NCI-H82 treated with DMSO at 0.1 percent for 48 hours (cell line): ENCODE results near the gene GJC1.

ENCODE experiments used
- DNase-seq: peaks from one replicate; lab custom pipeline; 2025; ENCODE audit not compliant: unreplicated experiment; lab: John Stamatoyannopoulos, UW

Gene GJC1

DNA sequence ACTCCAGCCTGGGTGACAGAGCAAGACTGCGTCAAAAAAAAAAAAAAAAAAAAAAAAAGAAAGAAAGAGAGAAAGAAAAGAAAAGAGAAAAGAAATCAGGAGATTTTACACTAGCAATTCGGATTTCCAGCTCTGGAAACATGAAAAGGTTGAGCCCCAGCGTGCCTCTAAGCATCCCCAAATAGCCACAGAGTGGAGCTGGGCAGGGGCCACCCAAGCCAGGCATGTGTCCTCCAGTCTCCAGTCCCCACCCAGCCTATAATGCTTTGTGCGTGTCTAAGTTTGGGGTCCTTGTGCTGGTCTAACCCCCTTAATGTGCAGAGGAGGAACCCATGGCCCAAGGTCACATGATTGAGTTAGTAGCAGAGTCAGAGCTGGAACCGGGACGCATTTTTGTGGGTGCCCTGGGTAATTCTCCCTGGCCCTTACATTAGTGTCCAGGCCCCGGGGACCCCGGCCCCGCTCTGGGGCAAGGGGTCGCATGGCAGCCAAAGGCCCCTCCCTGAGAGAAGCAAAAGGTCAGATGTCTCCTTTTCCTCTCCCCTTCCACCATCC is 51.4 kb downstream of the GJC1 start:
- DNase-seq, result no peak

DNA sequence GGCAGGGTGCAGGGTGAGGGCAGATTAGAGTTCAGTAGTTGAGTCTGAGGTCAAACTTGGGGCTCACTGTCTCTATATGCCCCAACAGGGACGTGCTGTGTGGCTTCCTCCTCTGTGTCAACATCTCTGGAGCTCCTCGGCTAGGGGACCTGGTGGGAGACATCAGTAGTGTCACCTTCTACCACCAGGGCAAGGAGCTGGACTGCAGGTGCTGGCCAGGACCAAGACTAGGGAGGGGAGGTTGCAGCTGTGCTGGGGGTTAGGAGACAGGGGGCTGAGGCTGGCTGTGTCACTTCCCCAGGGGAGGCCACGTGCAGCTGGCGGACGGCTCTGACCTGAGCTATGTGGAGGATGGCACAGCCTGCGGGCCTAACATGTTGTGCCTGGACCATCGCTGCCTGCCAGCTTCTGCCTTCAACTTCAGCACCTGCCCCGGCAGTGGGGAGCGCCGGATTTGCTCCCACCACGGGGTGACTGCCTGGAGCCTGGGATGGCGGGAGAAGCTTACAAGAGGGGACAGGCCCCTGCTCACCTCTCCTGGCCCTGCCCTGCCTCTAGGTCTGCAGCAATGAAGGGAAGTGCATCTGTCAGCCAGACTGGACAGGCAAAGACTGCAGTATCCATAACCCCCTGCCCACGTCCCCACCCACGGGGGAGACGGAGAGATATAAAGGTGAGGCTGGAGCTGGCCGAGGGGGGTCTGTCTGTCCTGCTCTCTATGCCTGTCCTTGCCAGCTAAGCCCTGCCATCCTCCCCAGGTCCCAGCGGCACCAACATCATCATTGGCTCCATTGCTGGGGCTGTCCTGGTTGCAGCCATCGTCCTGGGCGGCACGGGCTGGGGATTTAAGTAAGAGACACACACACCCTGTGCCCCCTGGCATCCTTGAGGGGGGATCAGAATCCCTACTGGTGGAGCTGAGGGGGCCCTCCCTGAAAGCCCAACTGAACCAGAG is 52.4 kb downstream of the GJC1 start:
- no peak for DNase-seq

- DNase-seq, result no peak
Measured at GRCh38 chr17:44776628-44777393, 53.3 kb downstream of the GJC1 start.

DNA sequence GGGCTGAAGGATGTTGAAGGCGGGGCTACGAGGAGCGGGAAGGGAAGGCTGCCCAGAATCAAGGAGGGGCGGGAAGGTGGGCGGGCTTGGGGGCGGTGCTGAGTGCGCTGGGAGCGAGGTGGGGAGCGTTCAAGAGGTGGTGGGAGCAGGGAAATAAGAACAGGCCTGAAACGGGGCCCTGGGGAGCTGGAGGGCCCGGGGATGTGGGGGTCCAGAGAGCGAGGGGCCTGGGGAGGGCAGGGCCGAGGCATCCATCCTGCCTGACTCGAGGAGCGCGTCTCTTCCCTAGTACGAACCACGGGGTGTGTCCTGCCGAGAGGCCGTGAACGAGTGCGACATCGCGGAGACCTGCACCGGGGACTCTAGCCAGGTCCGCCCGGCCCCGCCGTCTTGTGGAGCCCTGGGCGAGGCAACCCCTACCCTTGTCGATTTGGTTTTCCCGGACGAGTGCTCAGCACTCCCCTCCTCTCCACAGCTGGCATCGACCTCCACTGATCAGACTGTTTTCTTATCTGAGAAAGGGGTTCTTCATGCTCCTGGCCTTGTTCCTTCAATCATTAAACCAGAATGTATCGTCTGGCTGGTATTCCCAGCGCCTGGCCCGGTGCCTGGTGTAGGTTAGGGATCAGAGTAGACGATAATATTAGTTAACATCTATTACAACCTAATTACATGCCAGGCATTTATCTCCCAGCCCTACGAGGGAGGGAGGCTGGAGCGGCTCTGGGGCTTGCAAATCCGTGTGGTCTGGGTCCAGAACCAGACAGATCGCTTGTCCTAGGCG is 54.1 kb downstream of the GJC1 start:
- no peak for DNase-seq

GRCh38 chr17:44775136-44775837 is 54.8 kb downstream of the GJC1 start:
- DNase-seq, result peak; percentile 98

DNA sequence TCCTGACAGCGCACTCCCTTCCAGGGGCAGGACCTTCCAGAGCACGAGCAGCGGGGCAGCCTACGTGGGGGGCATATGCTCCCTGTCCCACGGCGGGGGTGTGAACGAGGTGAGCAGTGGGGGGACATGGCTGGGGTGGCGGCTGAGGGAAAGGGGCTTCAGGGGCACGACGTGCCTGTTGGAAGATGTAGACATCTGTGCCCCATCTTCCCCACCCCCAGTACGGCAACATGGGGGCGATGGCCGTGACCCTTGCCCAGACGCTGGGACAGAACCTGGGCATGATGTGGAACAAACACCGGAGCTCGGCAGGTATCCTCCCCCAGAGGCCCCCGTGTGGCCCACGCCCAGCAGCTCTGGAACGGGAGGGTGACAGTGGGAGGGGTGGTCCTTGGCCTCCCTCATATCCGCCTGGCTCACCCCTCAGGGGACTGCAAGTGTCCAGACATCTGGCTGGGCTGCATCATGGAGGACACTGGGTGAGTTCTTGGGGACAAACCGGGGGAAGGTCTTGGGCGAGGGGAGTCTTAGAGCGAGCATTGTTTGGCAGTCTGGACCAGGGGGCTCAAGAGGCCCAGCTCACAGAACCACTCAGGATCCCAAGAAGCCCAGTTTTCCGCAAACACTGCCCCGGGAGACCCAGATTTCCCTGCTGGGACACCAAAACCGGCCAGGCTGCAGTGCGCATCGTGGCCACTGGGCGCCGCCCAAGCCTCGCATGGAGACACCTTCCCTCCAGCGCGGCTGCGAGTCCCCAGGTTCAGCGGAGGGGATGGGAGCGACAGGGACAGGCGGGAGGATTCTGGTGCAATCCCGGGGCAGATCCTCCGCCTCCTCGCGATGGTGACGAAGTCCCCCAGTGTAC is 55.6 kb downstream of the GJC1 start:
- peak; percentile 40 for DNase-seq

GRCh38 chr17:44773140-44773539 is 56.9 kb downstream of the GJC1 start:
- no peak for DNase-seq

DNA sequence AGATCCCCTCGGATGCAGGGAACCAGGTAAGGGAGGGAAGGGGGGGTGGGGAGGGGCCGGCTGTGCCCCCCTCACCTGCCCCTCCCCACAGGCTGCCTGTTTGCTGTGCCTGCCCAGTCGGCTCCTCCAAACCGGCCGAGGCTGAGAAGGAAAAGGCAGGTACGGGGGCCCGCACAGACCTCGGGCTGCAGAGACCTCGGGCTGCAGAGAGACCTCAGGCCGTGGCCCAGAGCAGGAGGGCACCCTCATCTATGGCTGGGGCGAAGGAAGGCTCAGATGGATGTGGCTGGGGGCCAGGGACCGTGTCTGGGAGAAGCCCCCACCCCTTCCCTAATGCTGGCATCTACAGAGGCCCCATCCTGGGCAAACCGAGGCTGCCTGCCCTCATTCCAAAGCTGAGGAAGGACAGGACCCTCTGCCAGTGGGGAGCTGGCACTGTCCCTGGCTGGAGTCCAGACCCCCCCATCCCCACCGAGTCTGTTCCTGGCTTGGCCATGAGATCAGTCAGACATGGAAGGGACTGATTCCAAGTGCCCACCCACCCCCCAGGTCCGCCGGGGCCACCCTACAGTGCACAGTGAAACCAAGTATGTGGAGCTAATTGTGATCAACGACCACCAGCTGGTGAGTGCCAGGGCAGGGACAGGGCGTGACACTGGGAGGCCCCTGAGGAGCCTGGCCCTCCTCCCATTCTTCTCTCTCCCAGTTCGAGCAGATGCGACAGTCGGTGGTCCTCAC is 57.6 kb downstream of the GJC1 start:
- DNase-seq, result no peak

DNA sequence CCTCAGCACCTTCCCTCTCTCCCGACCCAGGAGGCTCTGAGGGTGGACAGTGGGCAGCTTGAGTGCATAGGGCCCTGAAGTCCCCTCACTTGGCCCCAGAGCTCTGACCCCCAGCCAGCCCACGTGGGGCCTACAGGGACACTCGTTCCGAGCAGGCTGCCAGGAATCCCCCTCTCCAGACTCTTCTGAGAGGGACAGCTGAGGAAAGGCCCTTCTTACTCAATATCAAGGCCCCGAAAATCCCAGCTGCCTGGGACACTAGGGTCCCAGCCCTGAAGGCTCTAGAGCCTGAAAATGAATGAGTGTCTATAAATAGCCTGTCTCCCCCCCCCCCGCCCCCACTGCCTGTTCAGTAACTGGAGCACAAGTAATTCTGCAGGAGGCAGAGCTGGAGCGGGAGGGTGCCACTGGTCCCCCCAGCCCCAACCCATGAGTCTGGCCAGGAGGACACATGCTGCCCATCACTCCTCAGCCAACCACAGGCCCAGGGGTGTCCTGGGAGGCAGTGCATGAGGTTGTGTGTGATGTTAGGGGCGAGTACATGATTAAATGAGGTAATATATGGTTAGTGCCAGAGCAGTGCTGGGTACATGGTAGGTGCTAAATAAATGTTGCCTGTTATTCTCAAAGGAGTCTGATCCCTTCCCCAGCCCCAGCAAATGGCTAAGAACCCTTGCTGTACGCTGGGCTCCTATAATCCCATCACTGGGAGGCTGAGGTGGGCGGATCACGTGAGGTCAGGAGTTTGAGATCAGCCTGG is 59.7 kb downstream of the GJC1 start:
- DNase-seq, result peak; percentile 8

DNA sequence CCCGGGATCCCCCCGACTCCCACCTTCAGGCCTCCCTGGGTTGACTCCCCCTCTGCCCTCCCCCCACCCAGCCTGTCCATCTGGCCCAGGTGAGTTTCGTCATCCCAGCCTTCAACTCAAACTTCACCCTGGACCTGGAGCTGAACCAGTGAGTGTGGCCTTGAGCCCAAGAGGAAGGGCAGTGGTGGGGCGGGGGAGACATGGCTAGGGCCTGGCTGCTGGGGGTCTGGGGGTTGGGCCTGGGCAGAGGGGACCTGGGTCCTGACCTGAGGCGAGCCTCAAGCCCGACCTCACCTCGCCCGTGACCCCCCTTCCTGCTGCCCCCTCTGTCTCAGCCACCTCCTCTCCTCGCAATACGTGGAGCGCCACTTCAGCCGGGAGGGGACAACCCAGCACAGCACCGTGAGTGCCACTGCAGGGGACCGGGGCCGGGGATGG is 60.4 kb downstream of the GJC1 start:
- no peak for DNase-seq

DNA sequence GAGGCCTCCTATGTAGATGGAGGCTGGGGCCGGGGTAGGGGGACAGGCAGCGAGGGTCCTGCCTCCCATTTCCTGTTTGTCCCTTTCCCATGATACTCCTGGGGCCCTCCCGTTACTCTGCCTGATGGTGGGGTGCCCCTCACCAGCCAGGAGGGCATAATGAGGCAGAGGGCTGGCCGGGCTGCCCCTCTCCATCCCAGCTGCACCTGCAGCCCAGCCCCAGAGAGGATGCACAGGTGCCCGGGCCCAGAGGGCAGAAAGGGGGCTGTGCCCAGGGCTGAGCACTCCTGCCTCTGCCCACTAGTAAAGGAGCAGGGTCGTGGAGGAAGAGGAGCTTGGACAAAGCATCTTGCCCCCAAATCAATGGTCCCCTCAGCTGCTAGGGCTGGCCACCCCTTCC is 60.9 kb downstream of the GJC1 start:
- DNase-seq, result no peak

DNA sequence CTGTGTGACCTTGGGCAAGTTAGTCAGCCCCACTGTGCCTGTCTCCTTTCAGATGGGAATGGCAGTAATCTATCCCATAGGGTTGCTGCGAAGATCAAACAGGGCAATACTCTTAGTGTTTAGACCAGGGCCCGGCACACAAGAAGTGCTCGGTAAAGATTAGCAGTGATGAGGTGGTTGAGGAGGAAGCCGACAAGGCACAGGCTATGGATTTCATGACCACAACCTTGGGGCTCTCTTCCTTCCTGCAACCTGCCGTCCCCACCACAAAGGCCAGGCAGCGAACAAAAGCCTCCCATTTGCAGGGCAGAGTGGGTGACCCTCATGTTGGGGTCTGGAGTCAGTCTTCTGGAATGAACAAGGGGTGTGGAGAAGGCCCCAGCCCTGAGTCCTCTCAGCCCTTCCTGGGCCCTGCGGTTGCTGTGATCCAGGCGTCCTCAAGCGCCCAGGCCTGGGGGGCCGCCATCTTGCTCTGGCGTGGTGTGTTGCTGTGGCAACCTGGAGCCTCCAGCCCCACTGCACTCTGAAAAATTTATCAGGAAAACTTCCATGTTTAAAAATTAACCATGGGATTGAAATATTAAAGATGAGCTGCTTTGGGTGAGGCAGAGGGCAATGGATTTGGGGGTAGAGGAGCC is 61.5 kb downstream of the GJC1 start:
- no peak for DNase-seq

- DNase-seq, result no peak
Measured at GRCh38 chr17:44767493-44767892, 62.6 kb downstream of the GJC1 start.

DNA sequence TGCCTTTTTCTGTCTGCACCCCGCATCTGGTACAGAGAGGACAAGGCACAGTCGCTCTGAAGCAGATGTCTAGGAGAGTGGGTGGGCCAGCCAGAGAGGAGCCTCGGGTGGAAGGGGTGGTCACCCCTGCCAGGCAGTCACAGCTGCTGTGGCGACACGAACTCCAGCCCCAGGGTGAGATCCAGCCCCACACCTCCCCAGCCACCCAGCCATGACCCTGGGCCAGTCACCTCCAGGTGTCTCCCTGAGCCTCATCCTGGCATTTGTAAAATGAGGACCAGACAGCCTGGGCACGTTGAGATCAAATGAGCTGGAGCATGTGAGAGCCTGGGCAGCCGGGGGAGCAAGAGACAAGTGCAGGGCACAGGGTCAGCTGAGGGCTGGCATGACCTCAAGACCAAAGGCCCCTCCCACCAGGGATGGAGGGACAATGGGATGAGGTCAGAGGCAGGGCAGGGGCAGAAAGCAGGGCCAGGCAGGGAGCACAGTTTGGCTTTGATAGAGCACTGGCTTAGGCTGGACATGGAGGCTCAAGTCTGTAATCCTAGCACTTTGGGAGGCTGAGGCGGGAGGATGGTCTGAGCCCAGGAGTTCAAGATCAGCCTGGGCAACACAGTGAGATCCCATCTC is 63.6 kb downstream of the GJC1 start:
- no peak for DNase-seq

- DNase-seq, result no peak
Measured at GRCh38 chr17:44765965-44766364, 64.1 kb downstream of the GJC1 start.

- DNase-seq, result no peak
Measured at GRCh38 chr17:44763170-44763569, 66.9 kb downstream of the GJC1 start.
